Karpas-422 (cell line): ENCODE measurements around the gene DICER1. TPM values are rescaled to one million over a fixed set of nuclear protein-coding genes. Genes with fewer than 3 reads are reported as not detected.

Source experiments
- DNase-seq: peaks from one replicate; pipeline ENCODE4 v3.0.0-alpha.2; 2015
- H2AFZ ChIP-seq: fragments of 200-600 bp; sonication (generic); 2 replicates; pipeline ENCODE4 v1.6.1; 2014; ENCODE audit warnings: antibody characterized with exemption, low read length, mixed read lengths
- H3K27ac ChIP-seq: fragments of 200-600 bp; sonication (generic); 2 replicates; pipeline ENCODE4 v1.5.1; 2014; ENCODE audit warnings: mild to moderate bottlenecking, low read length, moderate library complexity
- H3K27me3 ChIP-seq: fragments of 200-600 bp; sonication (generic); 2 replicates; pipeline ENCODE4 v1.6.1; 2014; ENCODE audit warnings: low read length, mixed read lengths
- H3K36me3 ChIP-seq: fragments of 200-600 bp; sonication (generic); 2 replicates; pipeline ENCODE4 v1.6.1; 2014; ENCODE audit warnings: low read length, mixed read lengths; ENCODE audit not compliant: insufficient read depth
- H3K4me1 ChIP-seq: fragments of 200-600 bp; sonication (generic); 2 replicates; pipeline ENCODE4 v1.6.1; 2014; ENCODE audit warnings: mild to moderate bottlenecking, low read length, mixed read lengths
- H3K4me2 ChIP-seq: fragments of 200-600 bp; sonication (generic); 2 replicates; pipeline ENCODE4 v1.6.1; 2014; ENCODE audit warnings: low read length, low read depth, mild to moderate bottlenecking; ENCODE audit not compliant: poor library complexity, severe bottlenecking
- H3K4me3 ChIP-seq: fragments of 200-600 bp; sonication (generic); 2 replicates; pipeline ENCODE4 v1.5.1; 2014; ENCODE audit warnings: mild to moderate bottlenecking, antibody characterized with exemption, low read length, mixed read lengths
- H3K79me2 ChIP-seq: fragments of 200-600 bp; sonication (generic); 2 replicates; pipeline ENCODE4 v1.6.1; 2014; ENCODE audit warnings: mild to moderate bottlenecking, low read length, mixed read lengths
- H3K9ac ChIP-seq: fragments of 200-600 bp; sonication (generic); 2 replicates; pipeline ENCODE4 v1.6.0; 2014; ENCODE audit warnings: low read length
- H3K9me2 ChIP-seq: fragments of 200-600 bp; sonication (generic), shearing (Covaris generic); replicated peaks from 2 replicates; pipeline ENCODE4 v1.6.0; 2014; ENCODE audit warnings: mild to moderate bottlenecking, low read length, moderate library complexity; ENCODE audit not compliant: insufficient read depth
- H3K9me3 ChIP-seq: fragments of 300-700, 200-600 bp; sonication (generic); 2 replicates; pipeline ENCODE4 v1.6.1; 2014; ENCODE audit warnings: low read length, mixed read lengths
- H4K20me1 ChIP-seq: fragments of 200-600 bp; sonication (generic); 2 replicates; pipeline ENCODE4 v1.6.1; 2014; ENCODE audit warnings: mild to moderate bottlenecking, antibody characterized with exemption, low read length, low read depth; ENCODE audit not compliant: insufficient read depth
- total RNA-seq: library from RNA; depleted of rRNA; stranded (reverse); fragments of >200 nt; shearing (Covaris generic); gene quantifications from 2 replicates; pipeline ENCODE4 v1.2.3, GENCODE V29; 2014; ENCODE audit warnings: low replicate concordance

DICER1 gene
- total RNA-seq, 1 experiment from 2014 or later, result 314 TPM

DNA sequence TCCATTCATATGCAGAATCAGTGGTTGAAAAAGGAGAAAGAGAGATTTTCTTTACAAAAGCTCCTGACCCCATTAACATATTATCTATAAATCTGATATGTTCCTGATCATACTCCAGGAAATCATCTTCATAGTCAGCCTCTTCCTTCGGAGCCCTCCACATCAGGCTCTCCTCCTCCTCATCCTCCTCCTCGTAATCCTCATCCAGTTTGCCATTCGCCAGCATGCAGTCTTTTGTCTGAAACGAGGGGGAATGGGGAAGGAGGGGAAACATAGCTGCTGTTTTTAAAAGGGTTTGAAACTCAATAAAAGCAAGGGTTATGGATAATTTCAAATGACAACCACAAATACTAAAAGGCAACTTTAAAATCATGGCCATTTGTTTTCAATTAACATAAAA, 60.9 kb downstream of the DICER1 start:
- peaks cover 72% of the 10 kb centered on the region for H3K36me3 ChIP-seq
- no peaks in the 10 kb centered on the region for H3K9me3 ChIP-seq
- H3K4me1 ChIP-seq, result no peaks in the 10 kb centered on the region
- H3K9ac ChIP-seq, result no peak overlapping the region
- H3K4me3 ChIP-seq, result no peak overlapping the region
- H3K27me3 ChIP-seq, result no peaks in the 10 kb centered on the region
- H3K4me2 ChIP-seq, result no peak overlapping the region
- DNase-seq, result no peak
- H3K9me2 ChIP-seq, result no peaks in the 10 kb centered on the region
- H2AFZ ChIP-seq, result no peak overlapping the region
- H4K20me1 ChIP-seq, result peaks cover 16% of the 10 kb centered on the region
- H3K27ac ChIP-seq, result no peak overlapping the region
- peaks cover 73% of the 10 kb centered on the region for H3K79me2 ChIP-seq

DNA sequence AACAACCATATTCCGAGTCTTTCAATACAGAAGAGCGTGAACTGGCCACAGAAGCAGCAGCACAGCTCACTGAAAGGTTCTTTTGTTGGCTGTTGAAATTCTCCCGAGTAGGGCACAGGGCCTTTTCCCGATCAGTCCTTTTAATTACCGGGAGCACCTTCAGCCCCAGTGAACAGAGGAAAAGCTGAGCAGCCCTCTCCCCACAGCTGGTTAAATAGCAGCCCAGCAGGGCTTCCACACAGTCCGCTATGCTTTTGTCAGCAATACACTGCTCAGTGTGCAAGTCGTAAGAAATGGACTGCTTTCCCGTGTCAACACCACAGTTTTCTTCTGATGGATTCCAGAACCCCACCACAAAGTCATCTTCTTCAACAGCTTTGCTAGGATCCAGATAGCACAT, 61.3 kb downstream of the DICER1 start:
- H3K4me3 ChIP-seq, result no peak overlapping the region
- H3K79me2 ChIP-seq, result peaks cover 68% of the 10 kb centered on the region
- H3K9me3 ChIP-seq, result no peaks in the 10 kb centered on the region
- H3K27ac ChIP-seq, result no peak overlapping the region
- H3K9me2 ChIP-seq, result no peaks in the 10 kb centered on the region
- no peaks in the 10 kb centered on the region for H3K4me1 ChIP-seq
- no peak overlapping the region for H3K4me2 ChIP-seq
- H3K9ac ChIP-seq, result no peak overlapping the region
- no peaks in the 10 kb centered on the region for H3K27me3 ChIP-seq
- peaks cover 11% of the 10 kb centered on the region for H4K20me1 ChIP-seq
- no peak for DNase-seq
- peaks cover 73% of the 10 kb centered on the region for H3K36me3 ChIP-seq
- H2AFZ ChIP-seq, result no peak overlapping the region

DNA sequence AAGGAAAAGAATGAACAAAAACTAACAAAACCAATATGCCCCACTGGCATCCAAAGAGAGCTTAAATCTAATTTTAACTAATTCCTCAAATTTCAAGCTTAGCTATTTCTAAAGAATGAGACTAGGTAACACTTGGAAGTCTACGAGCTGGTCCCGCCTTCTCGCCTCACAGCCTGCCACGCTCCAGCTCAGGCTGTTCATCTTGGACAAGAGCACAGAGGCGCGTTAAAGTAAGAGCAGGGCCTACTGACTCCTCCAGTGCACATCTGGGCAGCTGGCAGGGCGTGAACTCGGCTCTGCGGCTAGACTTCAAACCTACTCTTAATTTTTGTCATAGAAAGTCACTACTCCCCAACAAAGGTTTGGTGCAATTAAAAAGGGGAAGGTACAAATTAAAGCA, 64.6 kb downstream of the DICER1 start:
- peaks cover 11% of the 10 kb centered on the region; the same call in 1 of the 2 replicates for H4K20me1 ChIP-seq
- no peak overlapping the region for H3K4me2 ChIP-seq
- H2AFZ ChIP-seq, result no peak overlapping the region
- H3K27ac ChIP-seq, result no peak overlapping the region
- H3K4me3 ChIP-seq, result no peak overlapping the region
- H3K9me3 ChIP-seq, result no peaks in the 10 kb centered on the region
- no peaks in the 10 kb centered on the region for H3K27me3 ChIP-seq
- H3K36me3 ChIP-seq, result peaks cover 95% of the 10 kb centered on the region
- H3K79me2 ChIP-seq, result peaks cover 38% of the 10 kb centered on the region
- H3K4me1 ChIP-seq, result no peaks in the 10 kb centered on the region
- no peak overlapping the region for H3K9ac ChIP-seq
- no peaks in the 10 kb centered on the region for H3K9me2 ChIP-seq
- DNase-seq, result no peak

DNA sequence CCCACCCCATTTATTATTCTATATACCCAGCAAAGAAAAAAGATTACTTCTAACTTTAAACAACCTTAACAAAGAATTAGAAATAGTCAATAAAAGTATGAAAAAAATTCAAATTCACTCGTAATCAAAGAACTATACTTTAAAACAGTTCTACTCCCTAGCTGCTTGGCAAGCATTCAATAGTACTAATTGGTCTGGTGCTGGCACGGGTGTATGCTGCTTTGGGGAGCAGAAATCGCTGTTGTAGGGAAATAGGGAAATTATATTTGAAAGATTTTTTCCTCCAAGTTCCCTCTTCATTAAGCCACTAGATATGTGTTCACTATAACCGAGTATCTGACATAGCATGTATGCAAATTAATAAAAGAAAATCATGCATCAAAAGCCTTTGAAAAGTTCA, 65.7 kb downstream of the DICER1 start:
- no peaks in the 10 kb centered on the region for H3K9me3 ChIP-seq
- H3K4me1 ChIP-seq, result no peaks in the 10 kb centered on the region
- DNase-seq, result no peak
- H3K4me2 ChIP-seq, result no peak overlapping the region
- H3K79me2 ChIP-seq, result peaks cover 29% of the 10 kb centered on the region
- no peaks in the 10 kb centered on the region for H3K9me2 ChIP-seq
- H3K27me3 ChIP-seq, result no peaks in the 10 kb centered on the region
- H3K4me3 ChIP-seq, result no peak overlapping the region
- peaks cover 96% of the 10 kb centered on the region for H3K36me3 ChIP-seq
- no peak overlapping the region for H2AFZ ChIP-seq
- H3K27ac ChIP-seq, result no peak overlapping the region
- H4K20me1 ChIP-seq, result peaks cover 11% of the 10 kb centered on the region; the same call in 1 of the 2 replicates
- H3K9ac ChIP-seq, result no peak overlapping the region

DNA sequence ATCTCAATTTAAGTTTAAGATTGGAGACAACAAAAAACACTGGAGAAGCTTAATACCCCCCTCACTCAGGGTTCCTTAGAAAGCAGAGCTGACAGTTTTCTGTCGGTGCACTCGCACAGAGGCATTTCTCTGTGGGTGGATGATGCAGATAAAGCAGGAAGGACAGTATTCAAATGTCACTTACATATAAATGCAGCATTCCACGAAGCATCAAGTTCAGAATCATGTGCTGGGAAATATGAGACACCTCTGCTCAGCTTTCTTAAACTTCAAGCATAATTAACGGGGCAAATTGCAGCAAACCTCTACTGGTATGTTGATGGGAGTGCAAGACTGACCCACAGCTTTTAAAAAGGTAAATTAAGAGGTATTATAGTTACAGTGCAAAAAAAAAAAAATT, 68.7 kb downstream of the DICER1 start:
- Histone ChIP-seq H3K27me3 (no peaks in the 10 kb centered on the region), H3K27ac (no peak overlapping the region), H3K36me3 (peaks cover 86% of the 10 kb centered on the region), H3K9me3 (no peaks in the 10 kb centered on the region), H3K4me3 (no peak overlapping the region), H2AFZ (no peak overlapping the region), H3K9ac (no peak overlapping the region), H3K9me2 (no peaks in the 10 kb centered on the region), H3K4me1 (no peaks in the 10 kb centered on the region), H3K4me2 (no peak overlapping the region), H3K79me2 (0 out of 2 replicates have a peak, but pooled peaks cover 6% of the 10 kb centered on the region), H4K20me1 (peaks cover 11% of the 10 kb centered on the region; the same call in 1 of the 2 replicates)
- DNase-seq, result no peak

DNA sequence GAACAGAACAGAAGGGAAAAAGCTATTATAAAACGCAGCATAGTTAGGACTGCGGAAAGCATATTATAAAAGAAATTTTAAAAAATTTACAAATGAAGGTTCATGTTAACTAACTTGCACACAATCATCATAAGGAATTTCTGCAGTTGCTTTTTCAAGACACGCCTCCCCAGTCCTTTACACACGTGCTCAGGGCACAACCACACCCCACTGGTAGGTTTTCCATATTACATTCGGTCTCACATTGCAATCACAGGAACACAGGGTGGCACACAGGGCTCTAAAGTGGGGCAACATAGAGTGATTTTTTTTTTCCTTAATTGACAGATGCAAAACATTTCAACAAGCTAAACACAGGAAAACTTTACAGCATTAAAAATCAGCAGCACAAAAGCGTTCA, 69.7 kb downstream of the DICER1 start:
- Histone ChIP-seq H3K36me3 (peaks cover 76% of the 10 kb centered on the region), H3K4me3 (no peak overlapping the region), H3K9me3 (no peaks in the 10 kb centered on the region), H3K9ac (no peak overlapping the region), H3K9me2 (no peaks in the 10 kb centered on the region), H2AFZ (no peak overlapping the region), H3K79me2 (no peaks in the 10 kb centered on the region), H3K4me1 (no peaks in the 10 kb centered on the region), H3K27me3 (no peaks in the 10 kb centered on the region), H3K27ac (no peak overlapping the region), H3K4me2 (no peak overlapping the region), H4K20me1 (peaks cover 11% of the 10 kb centered on the region; the same call in 1 of the 2 replicates)
- no peak for DNase-seq

DNA sequence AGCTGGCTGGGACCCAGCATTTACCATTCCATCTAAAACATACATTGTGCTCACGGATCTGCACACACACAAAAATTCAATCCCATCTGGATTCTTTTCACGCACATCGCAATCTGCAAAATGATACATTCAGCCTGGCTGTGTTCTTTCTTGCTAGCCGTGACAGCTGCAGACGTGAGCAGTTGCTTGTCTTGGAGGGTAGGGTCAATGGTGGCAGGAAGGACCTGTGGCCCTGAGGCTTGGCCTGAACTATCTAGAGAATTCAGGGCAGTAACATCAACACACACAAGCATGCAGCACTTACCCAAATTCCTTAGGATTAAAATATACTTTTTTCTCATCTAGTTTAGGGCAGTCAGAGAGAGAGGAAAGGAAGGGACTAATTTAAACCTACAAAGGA, 72.0 kb downstream of the DICER1 start:
- no peaks in the 10 kb centered on the region for H3K79me2 ChIP-seq
- H3K27me3 ChIP-seq, result no peaks in the 10 kb centered on the region
- no peaks in the 10 kb centered on the region for H3K4me1 ChIP-seq
- H3K36me3 ChIP-seq, result peaks cover 55% of the 10 kb centered on the region
- H3K9me3 ChIP-seq, result no peaks in the 10 kb centered on the region
- no peak overlapping the region for H3K4me2 ChIP-seq
- H3K4me3 ChIP-seq, result no peak overlapping the region
- DNase-seq, result no peak
- no peaks in the 10 kb centered on the region for H3K9me2 ChIP-seq
- H3K27ac ChIP-seq, result no peak overlapping the region
- H2AFZ ChIP-seq, result no peak overlapping the region
- peaks cover under 1% of the 10 kb centered on the region; the same call in 1 of the 2 replicates for H4K20me1 ChIP-seq
- no peak overlapping the region for H3K9ac ChIP-seq

DNA sequence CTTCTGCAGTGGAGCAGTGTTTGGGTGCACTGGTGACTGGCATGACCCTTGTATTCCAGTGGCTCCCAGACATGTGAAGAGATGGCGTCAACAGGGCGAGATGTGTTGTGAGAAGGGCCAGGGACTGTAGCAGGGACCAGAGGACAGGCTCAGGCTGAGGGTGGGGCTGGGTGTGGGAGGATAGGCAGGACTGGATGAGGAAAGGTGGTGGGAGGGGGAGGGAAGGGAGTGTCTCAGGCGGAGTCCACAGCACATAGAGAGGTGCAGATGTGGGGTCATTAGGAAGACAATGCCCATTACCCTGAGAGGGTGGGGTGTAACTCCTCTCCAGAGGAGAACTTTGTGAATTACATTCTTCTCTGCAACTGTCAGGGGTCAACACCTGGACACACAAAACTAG, 78.5 kb downstream of the DICER1 start:
- H2AFZ ChIP-seq, result no peak overlapping the region
- H3K4me3 ChIP-seq, result no peak overlapping the region
- no peaks in the 10 kb centered on the region for H3K9me2 ChIP-seq
- no peaks in the 10 kb centered on the region for H4K20me1 ChIP-seq
- H3K79me2 ChIP-seq, result no peaks in the 10 kb centered on the region
- H3K4me1 ChIP-seq, result no peaks in the 10 kb centered on the region
- no peak overlapping the region for H3K9ac ChIP-seq
- H3K9me3 ChIP-seq, result no peaks in the 10 kb centered on the region
- H3K36me3 ChIP-seq, result no peaks in the 10 kb centered on the region; the same call in 1 of the 2 replicates
- H3K27ac ChIP-seq, result no peak overlapping the region
- H3K4me2 ChIP-seq, result no peak overlapping the region
- no peaks in the 10 kb centered on the region for H3K27me3 ChIP-seq
- no peak for DNase-seq

DNA sequence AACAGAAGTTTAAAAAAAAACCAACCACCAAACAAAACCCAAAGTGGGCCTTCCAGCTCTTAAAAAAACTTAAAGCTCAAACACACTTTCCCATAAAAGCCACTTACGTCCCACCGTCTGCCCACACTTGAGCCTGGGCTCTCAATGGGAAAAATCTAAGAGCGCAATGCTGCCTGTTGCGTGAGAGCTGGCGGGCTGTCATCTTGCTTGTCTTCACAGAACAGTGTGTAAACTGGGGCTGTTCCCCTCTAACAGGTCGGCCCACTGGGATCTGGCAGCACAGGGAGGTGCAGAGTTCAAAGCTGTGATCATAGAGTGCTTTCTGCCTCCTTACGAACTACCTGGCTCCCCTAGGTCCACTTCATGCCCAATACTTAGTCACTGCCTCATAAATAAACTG, 80.0 kb downstream of the DICER1 start:
- Histone ChIP-seq H3K9ac (no peak overlapping the region), H3K4me3 (no peak overlapping the region), H3K9me2 (no peaks in the 10 kb centered on the region), H2AFZ (no peak overlapping the region), H4K20me1 (no peaks in the 10 kb centered on the region), H3K27ac (no peak overlapping the region), H3K27me3 (no peaks in the 10 kb centered on the region), H3K4me2 (no peak overlapping the region), H3K9me3 (no peaks in the 10 kb centered on the region), H3K36me3 (no peaks in the 10 kb centered on the region), H3K4me1 (no peaks in the 10 kb centered on the region), H3K79me2 (no peaks in the 10 kb centered on the region)
- no peak for DNase-seq
